HEK293T (cell line): ENCODE data around the gene SYNE2.

Experiments used
- CTCF ChIA-PET: fragments of 350-600 bp; formaldehyde crosslinking; extraction: SDS; loops from one replicate; lab custom pipeline; 2021; ENCODE audit warnings: antibody characterized with exemption, inconsistent platforms; lab: Yijun Ruan, JAX
- POLR2A ChIA-PET: fragments of 350-600 bp; formaldehyde crosslinking; extraction: SDS; loops from one replicate; lab custom pipeline; 2020; ENCODE audit warnings: antibody characterized with exemption, inconsistent platforms; lab: Yijun Ruan, JAX
- DNase-seq: peaks from one replicate; pipeline ENCODE4 v3.0.0; 2012; ENCODE audit warnings: mixed read lengths; ENCODE audit errors: extremely low spot score
- ARNT ChIP-seq: fragments of 450-650 bp; IDR thresholded peaks from 2 replicates; pipeline ENCODE4 v1.6.1; 2017; ENCODE audit warnings: mild to moderate bottlenecking
- BHLHE40 ChIP-seq: fragments of 450-650 bp; IDR thresholded peaks from 2 replicates; pipeline ENCODE4 v1.6.1; 2016; ENCODE audit warnings: mild to moderate bottlenecking, moderate library complexity, borderline replicate concordance
- CTBP1 ChIP-seq: fragments of 450-650 bp; IDR thresholded peaks from 2 replicates; pipeline ENCODE4 v1.6.1; 2016; ENCODE audit warnings: borderline replicate concordance
- ELF4 ChIP-seq: fragments of 450-650 bp; IDR thresholded peaks from 2 replicates; pipeline ENCODE4 v1.6.1; 2017; ENCODE audit warnings: antibody characterized with exemption
- FOXA1 ChIP-seq: fragments of 450-650 bp; IDR thresholded peaks from 2 replicates; pipeline ENCODE4 v1.6.1; 2016; ENCODE audit warnings: mild to moderate bottlenecking
- FOXK2 ChIP-seq: fragments of 450-650 bp; IDR thresholded peaks from 2 replicates; pipeline ENCODE4 v1.6.1; 2016; ENCODE audit warnings: mild to moderate bottlenecking
- FOXM1 ChIP-seq: fragments of 450-650 bp; IDR thresholded peaks from 2 replicates; pipeline ENCODE4 v1.6.1; 2017; ENCODE audit warnings: mild to moderate bottlenecking, borderline replicate concordance
- HDGF ChIP-seq: fragments of 450-650 bp; IDR thresholded peaks from 2 replicates; pipeline ENCODE4 v1.6.1; 2017; ENCODE audit warnings: antibody characterized with exemption, borderline replicate concordance
- L3MBTL2 ChIP-seq: fragments of 450-650 bp; conservative IDR thresholded peaks from 2 replicates; pipeline ENCODE4 v1.6.1; 2016; ENCODE audit warnings: mild to moderate bottlenecking
- LEF1 ChIP-seq: fragments of 450-650 bp; IDR thresholded peaks from 2 replicates; pipeline ENCODE4 v1.6.1; 2017; ENCODE audit warnings: mild to moderate bottlenecking, borderline replicate concordance
- NFRKB ChIP-seq: fragments of 450-650 bp; IDR thresholded peaks from 2 replicates; pipeline ENCODE4 v1.6.1; 2016; ENCODE audit warnings: mild to moderate bottlenecking, moderate library complexity
- PKNOX1 ChIP-seq: fragments of 450-650 bp; IDR thresholded peaks from 2 replicates; pipeline ENCODE4 v1.6.1; 2016
- SP1 ChIP-seq: fragments of 450-650 bp; IDR thresholded peaks from 2 replicates; pipeline ENCODE4 v1.6.1; 2017
- SUZ12 ChIP-seq: fragments of 450-650 bp; IDR thresholded peaks from 2 replicates; pipeline ENCODE4 v1.6.1; 2016; ENCODE audit warnings: mild to moderate bottlenecking
- TARDBP ChIP-seq: fragments of 450-650 bp; IDR thresholded peaks from 2 replicates; pipeline ENCODE4 v1.6.1; 2016
- ZNF384 ChIP-seq: fragments of 450-650 bp; IDR thresholded peaks from 2 replicates; pipeline ENCODE4 v1.6.1; 2016

The SYNE2 gene

GRCh38 chr14:64095620-64096019, 242.8 kb downstream of the SYNE2 start:
- no peak for DNase-seq
- ChIA-PET CTCF (no interaction called here), POLR2A (no interaction called here)
- no peak for TF ChIP-seq FOXA1
- TF ChIP-seq HDGF = no peak
- TF ChIP-seq ARNT = no peak
- TF ChIP-seq SP1 = no peak
- TF ChIP-seq FOXK2 = no peak
- TF ChIP-seq NFRKB = no peak
- TF ChIP-seq TARDBP = no peak
- no peak for TF ChIP-seq SUZ12
- TF ChIP-seq ZNF384 = no peak
- no peak for TF ChIP-seq FOXM1
- TF ChIP-seq CTBP1 = no peak
- TF ChIP-seq L3MBTL2 = no peak
- no peak for TF ChIP-seq ELF4
- TF ChIP-seq BHLHE40 = no peak
- no peak for TF ChIP-seq PKNOX1
- no peak for TF ChIP-seq LEF1

- ChIA-PET CTCF (no interaction called here), POLR2A (no interaction called here)
- no peak for DNase-seq
- TF ChIP-seq BHLHE40 (no peak), ZNF384 (no peak), NFRKB (no peak), HDGF (no peak), TARDBP (no peak), CTBP1 (no peak), FOXA1 (no peak), LEF1 (no peak), SP1 (no peak)
These were observed 245.3 kb downstream of the SYNE2 start for GRCh38 chr14:64098120-64098519.

DNA sequence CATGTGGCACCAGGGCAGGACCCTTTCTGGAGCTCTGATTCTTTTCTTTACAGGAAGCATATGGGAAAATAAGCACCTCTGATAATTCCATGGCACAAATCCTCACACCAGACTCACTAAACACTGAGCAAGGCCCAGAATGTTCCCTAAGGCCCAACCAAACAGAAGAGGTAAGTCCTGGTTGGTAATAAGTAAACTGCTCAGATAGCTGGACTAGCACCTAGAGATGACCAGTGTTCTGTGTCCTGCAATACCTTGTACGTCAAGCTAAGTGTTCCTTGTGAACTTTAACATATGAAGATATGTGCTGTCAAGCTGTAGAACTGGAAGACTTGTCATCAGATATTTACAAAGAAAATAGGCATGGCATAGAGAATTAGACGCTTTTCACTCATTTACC, 254.6 kb downstream of the SYNE2 start:
- CTCF ChIA-PET = no interaction called here
- no peak for TF ChIP-seq LEF1
- TF ChIP-seq CTBP1 = no peak
- TF ChIP-seq BHLHE40 = no peak
- TF ChIP-seq ZNF384 = no peak
- no peak for TF ChIP-seq FOXA1
- TF ChIP-seq NFRKB = no peak
- no peak for TF ChIP-seq FOXM1
- no peak for TF ChIP-seq ARNT
- no peak for TF ChIP-seq SUZ12
- TF ChIP-seq L3MBTL2 = no peak
- no peak for TF ChIP-seq PKNOX1
- no peak for TF ChIP-seq SP1
- TF ChIP-seq HDGF = no peak
- no peak for TF ChIP-seq TARDBP
- no peak for TF ChIP-seq ELF4
- TF ChIP-seq FOXK2 = no peak
- DNase-seq = no peak
- POLR2A ChIA-PET = no interaction called here

DNA sequence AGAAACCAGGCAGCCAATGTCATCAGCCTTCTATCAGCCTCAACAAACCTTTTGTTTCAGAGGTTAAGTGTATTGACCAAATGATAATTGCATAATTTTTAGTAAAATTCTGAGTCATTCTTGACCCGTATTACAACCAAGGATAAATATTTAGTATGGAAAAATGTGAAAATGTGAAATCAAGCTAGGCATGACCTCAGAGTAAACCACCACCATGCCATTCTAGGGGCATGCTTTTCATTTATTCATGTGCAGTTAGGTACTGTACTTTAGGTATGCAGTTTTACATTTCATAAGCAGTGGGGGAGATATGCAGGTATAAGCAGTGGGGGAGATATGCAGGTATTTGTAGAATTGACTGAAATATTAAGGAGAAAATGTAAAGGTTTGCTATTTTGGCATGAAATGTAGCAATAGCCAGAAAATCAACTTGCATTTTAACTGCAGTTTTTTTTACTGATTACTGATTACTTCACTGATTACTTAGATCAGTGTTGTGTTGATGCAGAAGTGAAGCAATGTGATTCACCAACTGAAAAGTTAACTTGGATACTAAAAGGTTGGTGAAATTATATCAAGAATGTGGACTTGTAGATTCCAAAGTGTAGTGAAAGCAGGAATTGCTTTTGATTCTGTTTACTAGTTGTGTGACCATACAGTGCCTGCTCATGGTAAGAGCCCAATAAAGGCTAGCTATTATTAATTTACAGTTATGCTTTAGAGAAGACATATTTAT, 257.2 kb downstream of the SYNE2 start:
- CTCF ChIA-PET = no interaction called here
- POLR2A ChIA-PET = no interaction called here

DNA sequence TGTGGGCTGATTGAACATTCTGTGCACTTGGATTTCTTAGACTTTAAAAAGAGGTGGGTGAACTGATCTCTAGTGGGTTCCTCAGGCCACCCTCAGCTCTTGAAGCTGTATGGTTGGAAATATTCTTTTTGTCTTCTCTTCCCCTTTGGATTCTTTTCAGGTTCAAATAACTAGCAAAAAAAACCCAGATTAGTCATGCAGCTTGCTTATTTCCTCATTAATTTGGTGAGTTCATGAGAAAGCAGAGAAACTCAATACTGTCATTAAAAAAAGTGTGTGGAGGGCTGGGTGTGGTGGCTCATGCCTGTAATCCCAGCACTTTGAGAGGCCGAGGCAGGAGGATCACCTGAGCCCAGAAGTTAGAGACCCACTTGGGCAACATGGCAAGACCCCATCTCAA, 258.0 kb downstream of the SYNE2 start:
- no peak for DNase-seq
- CTCF ChIA-PET = no interaction called here
- POLR2A ChIA-PET = interaction anchor here (0.6 kb wide), 1 partner anchor 37 kb away, joined by 3 read pairs; no protein-coding TSS in a partner anchor
- TF ChIP-seq BHLHE40 (no peak), SUZ12 (no peak), CTBP1 (no peak), HDGF (no peak), FOXK2 (no peak), SP1 (no peak), TARDBP (no peak), ELF4 (no peak), FOXA1 (no peak), PKNOX1 (no peak), FOXM1 (no peak), L3MBTL2 (no peak), LEF1 (no peak), ZNF384 (no peak), NFRKB (no peak), ARNT (no peak)

More for the DNA sequence above, 257.2 kb downstream of the SYNE2 start:
- TF ChIP-seq SUZ12 (no peak), HDGF (no peak), L3MBTL2 (no peak), FOXK2 (no peak), NFRKB (no peak), FOXA1 (no peak), PKNOX1 (no peak), LEF1 (no peak), ELF4 (no peak), ARNT (no peak), TARDBP (no peak), SP1 (no peak), ZNF384 (no peak), FOXM1 (no peak), BHLHE40 (no peak), CTBP1 (no peak)
- DNase-seq = no peak
